Hepatic stellate cell (primary cell): ENCODE measurements around the gene PDE7B.
"Not testable (repeated sequence)": the region's sequence is repeated elsewhere in the genome, so short reads cannot be mapped to it uniquely, and the experiment has no call there.

Experiments
- DNase-seq: peaks from one replicate; pipeline ENCODE4 v3.0.0; 2011; ENCODE audit warnings: low spot score

The PDE7B gene

GRCh38 chr6:136108361-136108945, 257.0 kb downstream of the PDE7B start:
- DNase-seq: no peak

DNA sequence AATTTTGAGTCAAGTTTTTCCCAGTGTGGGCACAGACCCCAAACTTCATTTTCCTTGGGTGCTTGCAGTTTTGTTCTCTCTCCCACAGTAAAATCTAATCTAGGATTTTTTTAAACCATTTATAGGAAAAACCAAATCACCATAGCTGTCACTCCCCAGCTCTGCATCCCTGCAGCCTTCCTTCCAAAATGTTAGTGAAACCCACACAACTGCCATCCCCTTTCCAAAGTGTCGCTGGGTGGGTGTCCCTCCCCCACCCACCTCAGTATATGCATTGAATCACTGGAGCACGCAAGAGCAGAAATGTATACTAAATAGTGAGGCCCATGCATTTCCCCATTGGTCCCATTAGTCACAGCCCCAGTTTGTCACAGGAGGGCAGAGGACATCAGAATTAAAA, 260.3 kb downstream of the PDE7B start:
- DNase-seq: no peak

DNA sequence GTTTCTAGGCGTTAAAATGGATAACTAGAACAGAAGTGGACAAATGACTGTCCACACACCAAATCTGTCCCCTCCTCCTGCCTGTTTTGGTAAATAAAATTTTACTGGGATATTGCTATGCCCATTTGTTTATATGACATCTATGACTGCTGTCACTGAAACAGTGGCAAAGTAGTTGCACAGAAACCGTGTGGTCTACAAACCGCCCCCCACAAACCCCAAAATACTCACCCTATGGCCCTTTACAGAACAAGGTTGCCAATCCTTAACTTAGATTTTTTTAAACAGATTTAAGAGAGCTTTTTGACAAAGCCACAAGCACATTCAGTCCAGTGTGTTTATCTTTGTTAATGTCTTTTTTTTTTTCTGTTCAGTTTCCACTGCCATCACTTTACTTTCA, 260.8 kb downstream of the PDE7B start:
- no peak for DNase-seq

DNA sequence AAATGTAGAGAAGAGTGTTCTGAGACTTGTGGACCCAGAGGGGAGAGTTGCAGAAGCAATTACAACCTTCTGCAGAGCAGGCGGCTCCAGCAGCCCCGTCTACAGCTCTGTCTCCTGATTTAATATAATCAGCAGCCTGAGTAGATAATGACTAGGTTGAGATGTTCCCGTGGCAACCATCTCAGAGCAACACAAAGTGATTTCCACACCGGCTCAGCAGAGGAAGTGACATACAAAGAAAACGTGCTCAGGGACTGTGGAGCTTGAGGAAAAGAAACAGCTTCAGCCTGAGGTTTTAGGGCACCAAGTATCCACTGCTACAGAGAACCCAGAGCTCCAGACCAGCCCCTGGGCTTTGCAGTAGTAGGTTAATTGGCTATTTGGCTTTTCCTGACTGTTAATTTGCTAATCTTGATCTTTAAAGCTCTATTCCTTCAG, 262.3 kb downstream of the PDE7B start:
- DNase-seq: peak; percentile 12

GRCh38 chr6:136114661-136115060, 263.2 kb downstream of the PDE7B start:
- no peak for DNase-seq

DNA sequence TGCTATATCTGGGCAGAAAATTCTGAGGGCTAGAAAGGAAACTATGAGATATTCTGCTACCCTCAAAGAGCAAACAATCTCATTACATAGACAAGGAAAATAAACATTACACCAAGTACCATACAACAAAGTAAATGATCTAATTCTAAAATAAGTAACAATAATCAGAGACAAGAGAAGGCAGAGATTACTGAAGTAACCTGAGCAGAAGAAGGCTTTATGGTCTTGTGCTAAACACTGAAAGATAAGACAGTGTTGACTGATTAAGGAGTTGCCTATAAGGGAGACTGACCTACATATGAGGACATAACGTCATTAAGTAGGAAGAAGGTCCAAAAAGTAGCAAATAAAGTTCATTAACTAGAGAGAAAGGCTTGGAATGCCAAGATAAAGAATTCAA, 264.4 kb downstream of the PDE7B start:
- DNase-seq: no peak

- DNase-seq: no peak
These were observed 265.6 kb downstream of the PDE7B start for GRCh38 chr6:136117081-136117480.

- DNase-seq: no peak
These were observed 267.3 kb downstream of the PDE7B start for GRCh38 chr6:136118787-136119186.

- no peak for DNase-seq
These were observed 272.0 kb downstream of the PDE7B start for GRCh38 chr6:136123468-136123867.

GRCh38 chr6:136125585-136125984, 274.1 kb downstream of the PDE7B start:
- no peak for DNase-seq

- DNase-seq: no peak
These were observed 276.4 kb downstream of the PDE7B start for GRCh38 chr6:136127873-136128272.

DNA sequence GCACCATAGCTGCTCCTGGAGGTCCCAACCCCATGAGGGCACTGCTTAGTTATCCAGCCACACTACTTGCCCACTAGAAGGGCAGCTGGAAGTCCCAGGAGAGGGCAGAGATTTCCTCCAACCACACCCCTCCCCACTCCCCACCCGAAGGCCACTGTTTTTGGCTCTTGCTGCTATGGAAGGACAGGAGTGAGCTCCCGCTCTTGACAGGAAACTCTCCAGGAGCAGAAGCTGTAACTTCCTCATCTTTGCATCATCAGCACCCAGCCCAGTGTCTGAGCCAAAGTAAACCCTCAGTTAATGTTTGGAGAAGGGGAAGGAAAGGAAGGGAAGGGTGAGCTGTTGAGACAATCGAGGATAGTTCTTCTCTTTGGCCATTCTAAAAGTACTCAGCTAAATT, 277.9 kb downstream of the PDE7B start:
- no peak for DNase-seq

DNA sequence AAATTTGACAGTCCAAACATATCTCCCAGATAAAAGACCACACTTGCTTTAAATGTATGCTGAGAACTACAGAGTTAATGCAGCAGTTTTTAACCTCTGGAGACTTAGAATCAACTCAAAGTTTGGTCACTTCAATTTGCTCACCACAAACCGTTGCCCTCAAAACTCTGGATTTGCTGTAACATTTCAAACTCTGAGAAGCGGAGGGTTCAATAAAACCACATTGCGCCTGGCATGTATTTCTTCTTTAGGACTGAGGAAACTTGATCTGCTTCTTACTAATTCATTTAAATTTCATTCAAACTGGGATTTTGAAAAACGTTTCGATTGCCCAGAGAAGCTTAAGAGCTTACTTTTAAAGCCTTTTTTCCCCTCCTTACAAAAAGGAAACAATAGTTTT, 282.8 kb downstream of the PDE7B start:
- no peak for DNase-seq

DNA sequence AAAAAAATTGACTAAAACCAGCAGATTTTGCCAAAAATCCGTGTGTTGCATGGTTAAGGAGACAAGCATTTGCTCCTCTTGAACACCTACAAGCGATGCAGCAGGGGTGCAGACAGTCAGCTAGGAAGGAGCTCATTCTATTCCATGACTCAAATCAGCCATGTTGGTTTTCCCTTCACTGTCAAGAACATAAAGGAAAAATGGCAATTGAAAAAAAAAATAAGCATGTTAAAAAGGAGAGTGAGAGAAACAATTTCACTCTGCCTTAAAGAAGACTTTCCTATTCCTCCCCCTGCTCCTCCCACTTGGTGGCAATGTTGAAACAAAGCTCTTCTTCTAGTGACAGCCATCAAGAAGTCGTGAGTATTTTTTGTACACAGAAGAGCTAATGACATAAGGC, 283.2 kb downstream of the PDE7B start:
- DNase-seq: no peak

- no peak for DNase-seq
These were observed 284.8 kb downstream of the PDE7B start for GRCh38 chr6:136136274-136136673.

DNA sequence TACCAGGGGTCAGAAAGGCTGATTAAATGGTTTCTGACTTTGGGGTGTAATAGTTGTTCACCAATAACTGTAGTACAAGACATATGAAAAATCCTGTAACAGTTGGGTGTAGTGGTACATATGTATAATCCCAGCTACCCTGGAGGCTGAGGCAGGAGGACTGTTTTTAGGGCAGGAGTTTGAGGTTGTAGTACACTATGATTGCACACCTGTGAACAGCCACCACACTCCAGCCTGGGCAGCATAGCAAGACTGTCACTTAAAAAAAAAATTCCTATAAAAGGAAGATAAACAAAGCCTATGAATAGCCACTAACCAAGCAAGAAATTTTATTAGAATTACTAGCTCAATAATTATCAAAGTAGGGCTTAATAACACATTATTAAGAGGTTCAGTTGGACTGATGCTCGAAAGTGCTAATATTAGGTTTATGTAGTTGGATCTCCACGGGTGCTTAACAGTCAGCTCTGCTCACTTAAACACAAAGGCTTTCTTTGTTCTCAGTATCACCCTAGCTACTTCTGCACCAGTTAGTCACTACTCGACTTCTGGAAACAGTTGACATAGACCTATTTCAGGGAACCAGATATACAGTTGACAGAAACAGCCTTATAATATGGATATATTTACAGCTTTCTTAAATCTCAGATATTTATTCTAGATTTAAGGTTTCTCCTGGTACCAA, 285.6 kb downstream of the PDE7B start:
- no peak for DNase-seq

GRCh38 chr6:136137739-136138402, 286.4 kb downstream of the PDE7B start:
- no peak for DNase-seq

- DNase-seq: not testable (repeated sequence)
These were observed 287.6 kb downstream of the PDE7B start for GRCh38 chr6:136139111-136139510.

GRCh38 chr6:136144251-136145023, 292.9 kb downstream of the PDE7B start:
- no peak for DNase-seq

DNA sequence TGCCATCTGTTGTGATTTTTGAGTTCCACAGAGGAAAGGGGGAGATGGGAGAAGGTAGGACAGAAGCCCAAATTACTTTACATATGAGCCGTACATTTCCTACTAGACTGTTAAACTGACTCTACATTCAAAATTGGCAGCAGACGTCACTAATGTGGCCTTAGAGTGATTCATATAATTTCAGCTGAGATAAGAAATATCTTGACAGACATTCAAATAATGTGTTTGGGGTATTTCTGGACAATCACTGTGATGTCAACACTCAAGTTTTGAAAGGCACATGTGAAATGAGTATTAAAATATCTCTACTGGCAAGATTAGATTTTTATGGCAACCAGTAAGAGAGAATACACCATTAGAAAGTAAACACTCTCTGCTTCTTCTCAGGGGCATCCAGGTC, 294.6 kb downstream of the PDE7B start:
- no peak for DNase-seq

- DNase-seq: no peak
These were observed 295.8 kb downstream of the PDE7B start for GRCh38 chr6:136147342-136147741.

DNA sequence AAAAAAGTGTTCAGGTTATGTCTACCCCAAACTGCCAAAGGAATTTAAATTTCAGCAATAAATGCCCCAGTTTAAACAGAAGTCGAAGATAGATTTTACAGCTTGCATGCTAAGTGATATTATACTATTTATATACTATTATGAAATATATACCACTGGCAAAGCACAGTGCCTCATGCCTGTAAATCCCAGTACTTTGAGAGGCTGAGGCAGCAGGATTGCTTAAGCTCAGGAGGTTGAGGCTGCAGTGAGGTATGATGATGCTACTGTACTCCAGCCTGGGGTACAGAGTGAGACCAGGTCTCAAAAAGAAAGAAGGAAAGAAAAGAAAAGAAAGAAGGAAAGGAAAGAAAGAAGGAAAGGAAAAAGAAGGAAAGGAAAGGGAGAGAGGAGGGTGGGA, 296.6 kb downstream of the PDE7B start:
- DNase-seq: no peak

- no peak for DNase-seq
These were observed 297.0 kb downstream of the PDE7B start for GRCh38 chr6:136148523-136148922.
